Erythroblast (primary cell): ENCODE data around the gene SPG11.

Experiments used
- GATA1 ChIP-seq: IDR thresholded peaks from 2 replicates; pipeline ENCODE4 v1.6.1; 2011; ENCODE audit warnings: low read depth, mild to moderate bottlenecking, control low read depth, low read length, moderate library complexity
- POLR2A ChIP-seq: IDR thresholded peaks from 2 replicates; pipeline ENCODE4 v1.6.1; 2011; ENCODE audit warnings: mild to moderate bottlenecking, low read length

GRCh38 chr15:44536962-44537734, 126.3 kb downstream of the SPG11 start, which contains the start of gene EIF3J:
- peak; percentile 58 for TF ChIP-seq POLR2A
- no peak for TF ChIP-seq GATA1
